SW480 (cell line): ENCODE data around the gene PVR.
A peak's percentile ranks its signal among the peaks of the same experiment; 100 is the strongest.
"Not testable (repeated sequence)": the region's sequence is repeated elsewhere in the genome, so short reads cannot be mapped to it uniquely, and the experiment has no call there.

Source experiments
- DNase-seq: peaks from one replicate; pipeline ENCODE4 v3.0.0-alpha.2; 2016; ENCODE audit warnings: low spot score

PVR gene

DNA sequence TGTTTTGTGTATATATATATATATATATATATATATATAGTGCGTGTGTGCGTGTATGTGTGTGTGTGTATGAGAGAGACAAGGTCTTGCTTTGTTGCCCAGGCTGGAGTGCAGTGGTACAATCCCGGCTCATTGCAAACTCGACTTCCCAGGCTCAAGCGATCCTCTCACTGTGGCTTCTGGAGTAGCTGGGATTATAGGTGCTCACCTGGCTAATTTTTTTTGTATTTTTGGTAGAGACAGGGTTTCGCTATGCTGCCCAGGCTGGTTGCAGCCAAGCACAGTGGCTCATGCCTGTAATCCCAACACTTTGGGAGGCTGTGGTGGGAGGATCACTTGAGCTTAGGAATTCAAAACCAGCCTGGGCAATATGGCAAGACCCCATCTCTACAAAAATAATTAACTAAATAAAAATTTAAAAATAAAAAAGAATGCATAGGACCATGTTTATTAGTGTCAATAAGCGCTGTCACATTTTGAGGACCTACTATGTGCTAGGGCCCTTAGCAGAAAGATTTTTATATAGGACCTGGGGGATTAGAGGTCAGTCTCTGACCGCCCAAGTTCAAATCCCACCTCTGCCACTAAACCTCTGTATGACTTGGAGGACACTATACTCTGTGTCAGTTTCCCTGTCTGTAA is 1.8 kb downstream of the PVR start:
- no peak for DNase-seq

DNA sequence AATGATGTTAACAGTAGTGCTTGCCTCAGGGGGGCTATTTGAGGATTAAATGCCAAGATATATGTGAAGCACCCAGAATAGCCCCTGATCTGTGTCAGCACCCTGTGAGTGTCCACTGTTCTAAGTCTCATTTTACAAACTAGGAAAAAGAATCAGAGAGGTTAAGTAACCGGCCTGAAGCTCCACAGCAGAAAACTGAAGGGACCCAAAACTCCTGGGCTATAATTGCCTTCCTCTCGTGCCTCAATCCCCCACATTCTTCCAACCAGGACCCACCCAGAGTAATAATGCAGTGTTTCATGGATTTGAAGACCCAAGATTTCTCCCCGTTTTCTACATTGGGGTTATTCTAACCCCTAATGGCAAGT is 2.3 kb downstream of the PVR start:
- DNase-seq: no peak

- no peak for DNase-seq
These were observed 3.4 kb downstream of the PVR start for GRCh38 chr19:44647144-44647543.

DNA sequence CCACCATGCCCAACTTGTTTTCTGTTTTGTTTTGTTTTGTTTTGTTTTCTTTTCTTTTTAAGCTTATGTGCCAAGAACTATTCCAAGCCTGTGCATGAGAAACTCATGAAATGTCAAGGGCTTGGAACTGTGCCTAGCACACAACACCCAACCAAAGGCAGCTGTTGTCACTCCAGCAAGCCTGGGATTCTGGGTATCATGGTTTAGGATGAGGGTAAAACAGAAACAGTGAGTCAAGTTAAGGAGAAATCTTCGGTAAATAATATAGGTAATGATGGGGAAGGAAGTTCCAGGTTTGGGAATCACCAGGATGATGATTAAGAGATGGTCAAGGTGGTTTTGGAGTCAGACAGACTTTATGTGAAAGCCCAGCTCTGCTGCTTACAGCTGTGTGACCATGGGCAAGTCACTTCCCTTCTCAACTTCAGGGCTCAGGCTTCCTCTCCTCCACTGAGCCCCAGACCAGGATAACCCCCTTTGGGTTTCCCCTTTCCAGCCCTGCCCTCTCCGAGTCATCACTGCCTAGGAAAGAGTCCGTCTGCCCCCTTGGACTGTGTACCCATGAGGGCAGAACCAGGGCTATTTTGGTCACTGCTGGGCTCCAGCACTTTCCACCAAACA is 5.0 kb downstream of the PVR start:
- no peak for DNase-seq

GRCh38 chr19:44649578-44650145 is 6.0 kb downstream of the PVR start:
- no peak for DNase-seq

- DNase-seq: no peak
These were observed 9.6 kb downstream of the PVR start for GRCh38 chr19:44653343-44653742.

DNA sequence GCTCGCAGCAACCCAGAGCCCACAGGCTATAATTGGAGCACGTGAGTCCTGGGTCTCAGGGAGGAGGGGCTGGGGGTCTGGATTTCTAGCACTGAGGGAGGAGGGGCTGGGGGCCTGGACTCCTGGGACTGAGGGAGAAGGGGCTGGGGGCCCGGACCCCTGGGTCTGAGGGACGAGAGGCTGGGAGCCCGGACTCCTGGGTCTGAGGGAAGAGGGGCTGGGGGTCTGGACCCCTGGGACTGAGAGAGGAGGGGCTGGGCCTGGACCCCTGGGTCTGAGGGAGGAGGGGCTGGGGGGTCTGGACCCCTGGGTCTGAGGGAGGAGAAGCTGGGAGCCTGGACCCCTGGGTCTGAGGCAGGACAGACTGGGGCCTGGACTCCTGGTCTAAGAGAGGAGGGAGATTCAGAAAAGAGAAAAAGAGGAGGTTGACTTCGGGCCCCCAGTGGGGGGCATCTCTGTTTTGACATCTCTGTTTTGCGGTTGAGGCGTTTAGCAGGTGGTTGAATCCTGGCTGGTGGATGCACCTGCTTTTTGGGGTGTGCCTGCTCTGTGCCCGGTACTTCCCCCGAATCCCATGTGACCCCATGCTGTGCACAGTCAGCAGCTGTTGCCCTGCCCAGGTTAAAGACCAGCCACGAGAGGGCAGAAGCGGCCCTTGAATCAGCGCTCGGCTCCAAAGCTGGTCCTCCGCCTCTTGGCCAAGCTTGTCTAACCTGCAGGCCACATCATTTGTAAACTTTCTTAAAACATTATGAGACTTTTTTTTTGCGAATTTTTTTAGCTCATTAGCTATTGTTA is 10.5 kb downstream of the PVR start:
- peak; percentile 83 for DNase-seq

- DNase-seq: peak; percentile 62
These were observed 13.7 kb downstream of the PVR start for GRCh38 chr19:44657211-44657921.

DNA sequence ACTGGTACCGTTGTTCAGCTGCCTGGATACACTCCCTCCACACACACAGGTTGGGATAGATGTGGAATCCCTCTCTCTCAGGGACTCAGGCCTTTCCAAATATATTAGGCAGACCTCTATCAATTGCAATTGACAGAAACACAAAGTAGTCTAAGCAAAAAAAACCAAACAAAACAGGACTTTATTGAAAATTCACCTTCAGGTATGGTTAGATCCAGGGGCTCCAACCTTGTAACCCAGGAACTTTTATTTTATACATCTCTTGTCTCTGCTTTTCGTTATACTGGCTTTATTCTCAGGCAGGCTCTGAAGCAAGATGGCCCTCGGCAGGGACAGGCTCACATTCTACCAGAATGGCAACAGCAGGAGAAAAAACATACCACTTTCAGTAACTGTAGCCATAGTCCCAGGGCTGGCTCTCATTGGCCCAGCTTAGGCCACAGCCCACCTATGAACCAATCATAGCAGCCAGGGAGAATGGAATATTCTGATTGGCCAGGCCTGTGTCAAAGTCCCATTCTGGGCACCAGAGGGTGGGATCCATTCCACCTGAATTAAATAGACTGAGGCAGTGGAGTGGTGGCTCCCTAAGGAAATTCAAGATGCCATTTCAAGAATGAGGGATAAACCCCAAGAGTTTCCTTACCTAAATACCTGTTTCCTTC is 14.5 kb downstream of the PVR start:
- no peak for DNase-seq

GRCh38 chr19:44660081-44660480 is 16.4 kb downstream of the PVR start:
- no peak for DNase-seq

GRCh38 chr19:44661205-44661604 is 17.5 kb downstream of the PVR start:
- no peak for DNase-seq

DNA sequence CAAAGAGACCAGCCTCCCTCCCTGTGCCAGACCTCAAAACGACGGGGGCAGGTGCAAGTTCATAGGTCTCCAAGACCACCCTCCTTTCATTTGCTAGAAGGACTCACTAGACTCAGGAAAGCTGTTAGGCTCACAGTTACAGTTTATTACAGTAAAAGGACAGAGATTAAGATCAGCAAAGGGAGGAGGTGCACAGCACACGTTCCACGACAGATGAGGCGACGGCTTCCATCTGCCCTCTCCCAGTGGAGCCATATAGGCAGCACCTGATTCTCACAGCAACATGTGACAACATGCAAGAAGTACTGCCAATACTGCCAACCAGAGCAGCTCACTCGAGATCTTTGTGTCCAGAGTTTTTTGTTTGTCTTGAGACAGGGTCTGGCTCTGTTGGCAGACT is 18.2 kb downstream of the PVR start:
- no peak for DNase-seq

- DNase-seq: no peak
These were observed 19.1 kb downstream of the PVR start for GRCh38 chr19:44662691-44663385.

GRCh38 chr19:44663996-44664395 is 20.3 kb downstream of the PVR start:
- no peak for DNase-seq

- DNase-seq: no peak
These were observed 21.3 kb downstream of the PVR start for GRCh38 chr19:44664976-44665375.

GRCh38 chr19:44666852-44667556 is 23.3 kb downstream of the PVR start:
- peak; percentile 31 for DNase-seq

- peak; percentile 36 for DNase-seq
These were observed 25.5 kb downstream of the PVR start for GRCh38 chr19:44668985-44669764.

- DNase-seq: not testable (repeated sequence)
These were observed 26.3 kb downstream of the PVR start for GRCh38 chr19:44670027-44670426.

- no peak for DNase-seq
These were observed 27.7 kb downstream of the PVR start, which contains the start of gene CEACAM19 for GRCh38 chr19:44671400-44671799. Gene CEACAM19, plus strand, starts transcription at chr19:44671482. Its CDS starts 450 bp downstream, at chr19:44671932.

DNA sequence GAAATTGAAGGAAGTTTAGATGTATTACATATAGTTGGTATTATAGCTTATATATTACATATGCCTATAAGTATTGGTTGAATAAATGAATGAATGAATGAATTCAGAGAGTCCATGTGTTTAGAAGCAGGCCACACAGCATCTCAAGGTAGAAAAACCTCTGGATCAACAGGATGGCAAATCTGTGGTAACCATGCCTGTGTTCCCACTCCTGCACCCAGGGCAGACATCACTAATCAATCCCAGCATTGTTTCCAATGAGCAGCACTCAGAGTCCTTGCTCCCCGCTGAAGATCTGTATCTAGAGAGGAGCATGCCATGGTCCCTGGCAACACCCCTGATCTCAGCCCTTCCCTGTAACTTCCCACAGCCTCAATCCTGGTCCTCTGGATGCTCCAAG is 28.5 kb downstream of the PVR start:
- DNase-seq: no peak
